Liver (tissue), 3 donors: ENCODE measurements around the gene DUS1L.

ENCODE experiments used
- FOXA1 ChIP-seq: IDR thresholded peaks from 2 replicates; pipeline ENCODE4 v1.6.1; 2016; ENCODE audit warnings: antibody characterized with exemption
- JUND ChIP-seq, 2 donors: IDR thresholded peaks; 2 replicates each; pipeline ENCODE4 v1.6.1; 2016; ENCODE audit warnings: antibody characterized with exemption in 2 of 2
- RAD21 ChIP-seq, 2 donors: IDR thresholded peaks; 2 replicates each; pipeline ENCODE4 v1.6.1; 2016; ENCODE audit warnings: antibody characterized with exemption in 2 of 2, mild to moderate bottlenecking in 2 of 2
- SP1 ChIP-seq: IDR thresholded peaks from 2 replicates; pipeline ENCODE4 v1.6.1; 2018; ENCODE audit warnings: antibody characterized with exemption, mild to moderate bottlenecking
- YY1 ChIP-seq: IDR thresholded peaks from 2 replicates; pipeline ENCODE4 v1.6.1; 2016; ENCODE audit warnings: antibody characterized with exemption, mild to moderate bottlenecking
- TF ChIP-seq, protein P1 (sequence below): IDR thresholded peaks from 2 replicates; pipeline ENCODE4 v1.6.1; 2016; ENCODE audit warnings: antibody characterized with exemption
- TF ChIP-seq, protein P2 (sequence below): fragments of 150-350 bp; IDR thresholded peaks from 2 replicates; pipeline ENCODE4 v1.5.1; 2017; ENCODE audit warnings: improper control_type of control experiment, low read depth, low read length; ENCODE audit not compliant: missing input control
- TF ChIP-seq, protein P3 (sequence below): IDR thresholded peaks from 2 replicates; pipeline ENCODE4 v1.6.1; 2016; ENCODE audit warnings: antibody characterized with exemption, mild to moderate bottlenecking
- TF ChIP-seq, protein P4 (sequence below): IDR thresholded peaks from 2 replicates; pipeline ENCODE4 v1.6.1; 2016; ENCODE audit warnings: antibody characterized with exemption
- donor health status: healthy.
- donor health status: healthy.

DNA sequence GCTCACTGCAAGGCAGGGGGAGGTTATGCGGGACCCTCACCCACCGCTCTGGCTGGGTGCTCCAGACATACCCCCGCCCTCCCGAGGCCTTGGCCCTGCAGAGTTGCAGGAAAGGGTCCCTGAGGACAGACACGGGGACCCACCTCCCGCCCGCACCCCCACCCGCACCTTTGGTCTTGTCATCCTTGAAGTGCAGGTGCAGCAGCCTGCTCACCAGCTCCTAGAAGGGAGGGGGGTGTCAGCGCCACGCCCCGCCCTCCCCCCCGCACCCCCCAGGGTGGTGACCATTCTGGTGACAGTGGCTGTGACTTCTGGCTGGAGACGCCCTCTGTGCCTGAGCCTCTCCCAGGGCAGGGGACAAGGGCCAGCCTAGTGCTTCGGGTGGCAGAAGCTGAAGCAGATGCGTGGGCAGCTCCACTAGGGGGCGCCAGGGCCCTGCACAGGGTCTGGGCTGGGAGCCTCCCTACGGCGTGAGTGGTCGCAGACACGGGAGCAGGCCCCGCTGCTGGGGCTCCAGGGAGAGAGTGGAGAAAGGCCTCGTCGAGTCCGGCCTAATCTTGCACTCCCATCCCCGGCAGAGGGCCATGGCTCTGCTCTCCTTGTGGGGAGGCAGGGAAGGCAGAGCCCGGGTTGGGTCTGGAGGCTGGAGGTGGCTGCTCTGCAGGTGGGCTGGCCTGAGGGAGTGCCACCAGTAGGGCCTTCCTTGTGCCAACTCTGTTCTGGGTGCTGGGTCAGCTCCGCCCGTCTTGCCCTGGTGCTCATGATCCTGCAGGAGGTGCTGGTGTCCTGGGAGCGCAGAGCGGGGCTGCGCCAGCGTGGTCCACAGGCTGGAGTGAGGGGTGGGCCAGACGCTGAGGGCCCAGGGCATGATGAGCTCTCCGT, 45.7 kb downstream of the DUS1L start:
- TF ChIP-seq, protein P1, sequence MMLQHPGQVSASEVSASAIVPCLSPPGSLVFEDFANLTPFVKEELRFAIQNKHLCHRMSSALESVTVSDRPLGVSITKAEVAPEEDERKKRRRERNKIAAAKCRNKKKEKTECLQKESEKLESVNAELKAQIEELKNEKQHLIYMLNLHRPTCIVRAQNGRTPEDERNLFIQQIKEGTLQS = no peak
- TF ChIP-seq, protein P2, sequence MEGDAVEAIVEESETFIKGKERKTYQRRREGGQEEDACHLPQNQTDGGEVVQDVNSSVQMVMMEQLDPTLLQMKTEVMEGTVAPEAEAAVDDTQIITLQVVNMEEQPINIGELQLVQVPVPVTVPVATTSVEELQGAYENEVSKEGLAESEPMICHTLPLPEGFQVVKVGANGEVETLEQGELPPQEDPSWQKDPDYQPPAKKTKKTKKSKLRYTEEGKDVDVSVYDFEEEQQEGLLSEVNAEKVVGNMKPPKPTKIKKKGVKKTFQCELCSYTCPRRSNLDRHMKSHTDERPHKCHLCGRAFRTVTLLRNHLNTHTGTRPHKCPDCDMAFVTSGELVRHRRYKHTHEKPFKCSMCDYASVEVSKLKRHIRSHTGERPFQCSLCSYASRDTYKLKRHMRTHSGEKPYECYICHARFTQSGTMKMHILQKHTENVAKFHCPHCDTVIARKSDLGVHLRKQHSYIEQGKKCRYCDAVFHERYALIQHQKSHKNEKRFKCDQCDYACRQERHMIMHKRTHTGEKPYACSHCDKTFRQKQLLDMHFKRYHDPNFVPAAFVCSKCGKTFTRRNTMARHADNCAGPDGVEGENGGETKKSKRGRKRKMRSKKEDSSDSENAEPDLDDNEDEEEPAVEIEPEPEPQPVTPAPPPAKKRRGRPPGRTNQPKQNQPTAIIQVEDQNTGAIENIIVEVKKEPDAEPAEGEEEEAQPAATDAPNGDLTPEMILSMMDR = peak; percentile 67
- no peak for TF ChIP-seq YY1
- TF ChIP-seq, protein P3, sequence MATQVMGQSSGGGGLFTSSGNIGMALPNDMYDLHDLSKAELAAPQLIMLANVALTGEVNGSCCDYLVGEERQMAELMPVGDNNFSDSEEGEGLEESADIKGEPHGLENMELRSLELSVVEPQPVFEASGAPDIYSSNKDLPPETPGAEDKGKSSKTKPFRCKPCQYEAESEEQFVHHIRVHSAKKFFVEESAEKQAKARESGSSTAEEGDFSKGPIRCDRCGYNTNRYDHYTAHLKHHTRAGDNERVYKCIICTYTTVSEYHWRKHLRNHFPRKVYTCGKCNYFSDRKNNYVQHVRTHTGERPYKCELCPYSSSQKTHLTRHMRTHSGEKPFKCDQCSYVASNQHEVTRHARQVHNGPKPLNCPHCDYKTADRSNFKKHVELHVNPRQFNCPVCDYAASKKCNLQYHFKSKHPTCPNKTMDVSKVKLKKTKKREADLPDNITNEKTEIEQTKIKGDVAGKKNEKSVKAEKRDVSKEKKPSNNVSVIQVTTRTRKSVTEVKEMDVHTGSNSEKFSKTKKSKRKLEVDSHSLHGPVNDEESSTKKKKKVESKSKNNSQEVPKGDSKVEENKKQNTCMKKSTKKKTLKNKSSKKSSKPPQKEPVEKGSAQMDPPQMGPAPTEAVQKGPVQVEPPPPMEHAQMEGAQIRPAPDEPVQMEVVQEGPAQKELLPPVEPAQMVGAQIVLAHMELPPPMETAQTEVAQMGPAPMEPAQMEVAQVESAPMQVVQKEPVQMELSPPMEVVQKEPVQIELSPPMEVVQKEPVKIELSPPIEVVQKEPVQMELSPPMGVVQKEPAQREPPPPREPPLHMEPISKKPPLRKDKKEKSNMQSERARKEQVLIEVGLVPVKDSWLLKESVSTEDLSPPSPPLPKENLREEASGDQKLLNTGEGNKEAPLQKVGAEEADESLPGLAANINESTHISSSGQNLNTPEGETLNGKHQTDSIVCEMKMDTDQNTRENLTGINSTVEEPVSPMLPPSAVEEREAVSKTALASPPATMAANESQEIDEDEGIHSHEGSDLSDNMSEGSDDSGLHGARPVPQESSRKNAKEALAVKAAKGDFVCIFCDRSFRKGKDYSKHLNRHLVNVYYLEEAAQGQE = no peak
- peak; percentile 56 to 79 for TF ChIP-seq RAD21 (IDR thresholded peaks at IDR 0.05)
- TF ChIP-seq SP1 = no peak
- TF ChIP-seq, protein P4, sequence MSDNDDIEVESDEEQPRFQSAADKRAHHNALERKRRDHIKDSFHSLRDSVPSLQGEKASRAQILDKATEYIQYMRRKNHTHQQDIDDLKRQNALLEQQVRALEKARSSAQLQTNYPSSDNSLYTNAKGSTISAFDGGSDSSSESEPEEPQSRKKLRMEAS = no peak
- TF ChIP-seq FOXA1 = no peak
- TF ChIP-seq JUND (IDR thresholded peaks at IDR 0.05) = no peak
